ENCODE results near the gene SPATA32.
"Not testable (repeated sequence)": the region's sequence is repeated elsewhere in the genome, so short reads cannot be mapped to it uniquely, and the experiment has no call there.

SPATA32 gene

GRCh38 chr17:45261577-45262515 lies at the start of gene SPATA32:
Gene SPATA32 (minus strand): TSS chr17:45262094. CDS start chr17:45262016, 78 bp downstream.
- DNase-seq (ENCODE audit: low read depth): peak; percentile 46

DNA sequence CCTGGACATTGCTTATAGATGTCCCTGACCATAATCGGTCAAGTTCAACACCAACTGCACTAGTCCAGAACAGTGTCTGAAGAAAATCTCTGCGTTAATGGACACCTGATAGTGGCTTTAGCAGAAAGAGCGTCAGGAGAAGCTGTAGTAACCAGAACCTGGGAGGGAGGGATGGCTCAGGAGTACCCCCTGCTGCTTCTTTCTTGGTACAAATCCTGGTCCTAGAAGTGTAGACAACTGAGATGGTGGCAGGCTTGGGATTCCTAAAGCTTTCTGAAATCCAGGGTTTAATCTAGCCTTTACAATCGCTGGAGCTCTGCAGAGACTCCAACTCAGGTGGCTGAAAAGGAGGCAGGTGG lies 49.5 kb upstream of the SPATA32 start:
- no peak for DNase-seq (ENCODE audit: low read depth)

GRCh38 chr17:45310380-45311324 lies 48.8 kb upstream of the SPATA32 start:
- DNase-seq (ENCODE audit: low read depth): no peak

GRCh38 chr17:45309400-45309799 lies 47.5 kb upstream of the SPATA32 start:
- no peak for DNase-seq (ENCODE audit: low read depth)

DNA sequence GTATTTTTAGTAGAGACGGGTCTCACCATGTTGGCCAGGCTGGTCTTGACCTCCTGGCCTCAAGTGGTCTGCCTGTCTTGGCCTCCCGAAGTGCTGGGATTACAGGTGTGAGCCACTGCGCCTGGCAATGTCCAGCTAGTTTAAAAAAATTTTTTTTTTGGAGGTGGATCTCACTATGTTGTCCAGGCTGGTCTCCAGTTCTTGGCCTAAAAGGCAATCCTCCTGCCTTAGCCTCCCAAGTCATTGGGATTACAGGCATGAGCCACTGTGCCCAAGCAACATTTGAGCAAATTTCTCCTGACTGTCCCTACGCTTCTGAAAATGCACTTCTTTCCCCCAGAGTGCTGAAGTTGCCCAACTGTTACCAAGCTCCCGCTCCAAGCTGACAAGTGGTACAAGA lies 46.9 kb upstream of the SPATA32 start:
- DNase-seq (ENCODE audit: low read depth): no peak

GRCh38 chr17:45308016-45308365 lies 46.1 kb upstream of the SPATA32 start:
- DNase-seq (ENCODE audit: low read depth): no peak

DNA sequence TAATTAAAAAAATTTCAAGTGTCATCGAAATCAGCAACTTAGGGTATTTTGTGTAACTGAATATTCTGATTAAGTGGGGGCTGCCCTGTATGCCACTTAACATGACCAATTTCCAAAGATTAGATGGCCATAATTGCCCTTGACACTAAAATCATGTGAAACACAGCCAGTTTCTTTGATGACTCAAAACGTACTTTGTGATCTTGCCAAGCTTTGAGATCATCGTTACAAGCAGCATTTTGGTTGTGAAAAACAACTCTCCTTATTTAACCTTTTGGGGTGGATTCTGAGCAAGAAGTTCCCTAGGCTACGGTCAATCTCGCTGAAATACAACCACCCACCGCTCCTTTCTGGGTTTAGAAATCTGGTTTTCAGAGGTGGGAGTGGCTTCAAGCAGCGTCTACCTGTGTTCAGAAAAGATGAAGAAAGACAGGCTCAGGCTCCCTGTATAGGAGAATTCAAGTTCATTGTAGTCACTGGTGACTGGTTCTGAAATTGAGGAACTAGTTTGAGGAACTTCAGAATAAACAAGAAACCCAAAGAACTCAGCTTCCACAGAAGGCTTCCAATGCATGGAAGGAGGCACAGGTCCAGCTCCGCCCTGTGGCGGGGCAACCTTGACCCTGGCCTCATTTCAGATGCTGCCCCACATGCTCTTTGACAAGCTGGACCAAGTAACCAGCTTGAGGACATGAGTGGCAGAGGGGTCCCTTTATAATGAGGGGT lies 45.6 kb upstream of the SPATA32 start:
- DNase-seq (ENCODE audit: low read depth): no peak

DNA sequence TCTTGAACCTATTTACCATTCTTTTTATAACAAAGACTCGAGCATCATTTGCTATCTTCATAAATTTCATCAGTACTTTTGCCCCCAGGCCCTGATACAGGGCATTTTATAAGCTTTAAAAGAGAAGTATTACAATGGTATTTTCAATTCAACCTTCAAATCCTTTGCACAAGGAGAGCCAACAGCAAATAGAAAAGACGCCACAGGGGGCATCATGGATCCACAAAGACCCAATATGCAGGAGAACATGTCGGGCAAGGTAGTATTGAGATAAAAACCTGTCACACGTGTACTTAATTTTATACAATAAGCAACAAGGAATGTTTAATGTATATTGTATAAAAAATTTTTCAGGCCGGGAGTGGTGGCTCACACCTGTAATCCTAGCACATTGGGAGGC lies 44.7 kb upstream of the SPATA32 start:
- DNase-seq (ENCODE audit: low read depth): no peak

DNA sequence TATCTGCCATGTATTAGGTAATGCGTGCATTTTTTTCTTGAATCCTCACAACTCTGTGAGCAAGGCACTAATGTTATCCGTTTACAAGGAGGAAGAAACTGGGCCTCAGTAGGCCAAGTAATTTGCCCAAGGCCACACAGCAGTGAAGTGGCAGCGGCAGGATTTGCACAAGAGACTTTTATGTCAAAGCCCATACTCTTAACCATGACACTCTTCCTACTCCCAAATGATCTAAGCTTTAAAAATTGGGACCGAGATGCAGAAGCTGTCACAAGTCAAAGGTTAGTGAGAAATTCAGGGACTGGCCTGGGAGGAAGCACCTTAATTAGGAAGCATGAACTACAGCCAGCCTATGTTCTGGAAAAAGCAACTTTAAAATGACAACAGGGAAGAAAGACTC lies 44.2 kb upstream of the SPATA32 start:
- DNase-seq (ENCODE audit: low read depth): no peak

DNA sequence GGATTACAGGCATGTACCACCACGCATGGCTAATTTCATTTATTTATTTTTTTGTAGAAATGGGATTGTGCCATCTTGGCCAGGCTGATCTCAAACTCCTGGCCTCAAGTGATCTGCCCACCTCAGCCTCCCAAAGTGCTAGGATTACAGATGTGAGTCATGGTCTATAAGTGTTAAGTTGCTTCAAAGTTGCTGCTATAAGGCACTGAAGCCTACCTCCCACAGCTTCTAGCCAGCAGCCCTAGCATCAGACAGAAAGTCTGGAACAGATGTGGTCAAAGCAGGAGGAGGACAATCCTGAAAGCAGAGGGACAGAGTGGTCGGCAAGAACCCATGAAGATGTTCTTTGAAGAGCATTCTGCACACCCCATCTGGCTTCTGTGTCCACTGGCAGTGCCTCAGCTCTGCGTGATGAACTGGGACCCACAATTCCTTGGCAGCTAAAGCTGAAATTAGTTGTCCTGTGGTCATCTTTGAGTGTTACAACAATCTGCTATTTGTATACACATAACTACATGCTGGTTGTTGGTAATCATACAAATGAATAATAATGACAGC lies 43.7 kb upstream of the SPATA32 start:
- no peak for DNase-seq (ENCODE audit: low read depth)

DNA sequence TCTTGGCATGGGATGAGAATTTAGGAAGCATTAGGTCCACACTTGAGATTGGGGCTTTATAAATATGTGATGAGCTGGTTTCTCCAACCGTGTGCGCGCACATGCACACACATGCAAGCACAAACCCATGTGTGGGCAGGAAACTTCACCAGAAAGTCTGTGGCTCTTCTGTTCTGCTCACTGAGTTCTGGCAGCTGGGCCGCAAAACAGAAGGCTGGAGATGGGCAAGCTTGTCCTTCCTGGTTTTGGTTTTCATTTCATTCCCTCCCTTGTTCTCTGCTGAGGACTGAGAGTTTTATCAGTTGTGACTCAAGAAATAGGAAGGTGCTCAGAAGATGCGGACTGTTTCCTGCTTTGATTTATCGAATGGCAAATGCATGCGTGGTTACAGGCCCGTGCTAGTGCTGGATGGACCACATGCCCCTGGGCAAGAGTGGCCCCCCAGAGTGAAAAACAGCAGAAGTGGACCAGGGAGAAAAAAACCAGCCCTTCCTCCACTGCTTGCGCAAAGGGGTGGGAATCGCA lies 40.8 kb upstream of the SPATA32 start:
- DNase-seq (ENCODE audit: low read depth): no peak

- DNase-seq (ENCODE audit: low read depth): not testable (repeated sequence)
These were observed 40.3 kb upstream of the SPATA32 start for GRCh38 chr17:45302220-45302619.

- no peak for DNase-seq (ENCODE audit: low read depth)
These were observed 39.8 kb upstream of the SPATA32 start for GRCh38 chr17:45301674-45302073.

- no peak for DNase-seq (ENCODE audit: low read depth)
These were observed 38.3 kb upstream of the SPATA32 start for GRCh38 chr17:45300060-45300751.

DNA sequence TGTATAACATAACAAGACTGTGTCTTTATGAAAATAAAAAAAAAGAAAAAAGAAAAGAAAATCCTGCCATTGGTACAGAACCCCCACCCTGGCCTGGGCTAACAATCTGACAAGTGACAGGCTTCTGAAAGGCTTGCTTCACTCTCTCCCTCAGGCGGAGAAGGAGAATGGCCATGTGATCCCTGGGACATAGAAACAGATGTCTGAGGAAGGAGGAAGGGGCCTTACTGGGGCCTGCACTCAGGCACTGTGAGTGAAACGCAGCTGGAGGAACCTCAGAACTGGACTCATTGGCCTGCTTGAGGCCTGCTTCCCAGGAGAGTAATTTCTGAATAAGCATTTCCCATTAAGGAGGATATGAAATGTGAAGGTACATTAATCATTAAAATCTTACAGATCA lies 37.5 kb upstream of the SPATA32 start:
- no peak for DNase-seq (ENCODE audit: low read depth)

- DNase-seq (ENCODE audit: low read depth): no peak
These were observed 36.8 kb upstream of the SPATA32 start for GRCh38 chr17:45298546-45299285.

DNA sequence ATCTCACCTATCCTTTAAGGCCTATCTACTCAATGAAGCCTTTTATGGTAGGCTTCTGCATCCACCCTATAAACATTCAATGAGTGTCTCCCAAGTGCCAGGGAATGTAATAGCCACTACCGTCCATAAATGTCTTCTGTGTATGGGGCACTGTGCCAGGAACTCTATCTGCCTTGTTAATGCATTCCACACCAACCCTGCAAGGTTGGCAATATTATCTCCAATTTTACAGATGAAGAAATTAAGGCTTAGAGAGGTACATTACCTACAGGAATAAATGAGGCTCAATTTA lies 34.9 kb upstream of the SPATA32 start:
- DNase-seq (ENCODE audit: low read depth): no peak

GRCh38 chr17:45296003-45296832 lies 34.3 kb upstream of the SPATA32 start:
- no peak for DNase-seq (ENCODE audit: low read depth)

DNA sequence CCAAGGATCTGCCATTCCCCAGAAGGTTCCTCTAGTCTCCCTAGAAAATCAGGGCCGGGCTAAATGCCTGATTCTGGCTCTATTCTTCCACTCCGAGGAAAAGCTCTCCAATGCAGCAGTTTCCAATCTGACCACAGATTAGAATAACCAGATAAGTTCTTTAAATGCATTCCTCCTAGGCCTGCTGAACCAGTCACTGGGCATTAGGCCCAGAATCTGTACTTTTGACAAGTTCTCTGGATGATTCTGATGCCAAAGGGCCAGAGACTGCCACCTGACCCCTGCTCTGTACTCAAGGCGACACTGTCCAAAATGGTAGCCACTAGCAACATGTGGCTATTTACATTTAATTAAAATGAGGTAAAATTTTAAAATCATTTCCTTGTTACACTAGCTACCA lies 32.6 kb upstream of the SPATA32 start:
- no peak for DNase-seq (ENCODE audit: low read depth)
